Measurements from ENCODE around the gene CSAD. TPM values are rescaled to one million over a fixed set of nuclear protein-coding genes. Genes with fewer than 3 reads are reported as not detected.

Gene CSAD
- total RNA-seq, 1 experiment from 2014 or later: 15.4 TPM

DNA sequence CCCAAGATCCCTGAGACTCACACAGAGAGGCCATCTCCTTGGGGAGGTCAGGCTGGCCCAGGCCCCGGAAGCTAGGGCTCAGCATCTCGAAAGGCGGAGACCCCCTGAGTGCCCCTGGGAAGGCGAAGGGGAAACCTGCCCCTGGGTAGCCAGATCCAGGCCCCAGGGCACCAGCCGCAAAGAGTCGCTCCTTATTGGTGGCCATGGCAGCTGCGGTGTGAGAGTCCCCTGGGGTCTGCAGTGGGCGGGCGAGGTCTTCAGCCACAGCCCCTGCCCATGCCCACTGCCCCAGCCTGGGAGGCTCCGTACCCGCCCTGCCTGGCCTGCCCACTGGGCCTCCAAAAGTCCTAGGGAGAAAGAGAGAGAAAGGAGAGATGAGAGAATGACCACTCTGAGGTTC, 46.6 kb upstream of the CSAD start:
- H3K27me3 ChIP-seq (ENCODE audit: control insufficient read depth, insufficient read depth, low read length): no peaks in the 10 kb centered on the region
- peaks cover 36% of the 10 kb centered on the region for H3K4me1 ChIP-seq (ENCODE audit: control insufficient read depth, insufficient read depth, low read length)
- H3K9me3 ChIP-seq (ENCODE audit: control insufficient read depth, insufficient read depth, low read depth, low read length): no peaks in the 10 kb centered on the region
- in situ Hi-C loops (cut with HindIII; ENCODE audit: low pct_unique_long_range_greater_than_20kb, low sequenced_read_pairs): no loop called here
- no peak overlapping the region for H3K27ac ChIP-seq (ENCODE audit: low read length)
- no peaks in the 10 kb centered on the region; the same call in 1 of the 2 replicates for H3K36me3 ChIP-seq (ENCODE audit: control insufficient read depth, insufficient read depth, low read length)
- TF ChIP-seq TCF7L2 (IDR thresholded peaks at IDR 0.05; ENCODE audit: low read depth, low read length) (no peak), SIN3A (IDR thresholded peaks at IDR 0.05; ENCODE audit: borderline replicate concordance, insufficient read depth, low read depth, low read length) (no peak), POLR2AphosphoS5 (IDR thresholded peaks at IDR 0.05; ENCODE audit: low read depth, low read length) (no peak)
- TF ChIP-seq, protein P1, sequence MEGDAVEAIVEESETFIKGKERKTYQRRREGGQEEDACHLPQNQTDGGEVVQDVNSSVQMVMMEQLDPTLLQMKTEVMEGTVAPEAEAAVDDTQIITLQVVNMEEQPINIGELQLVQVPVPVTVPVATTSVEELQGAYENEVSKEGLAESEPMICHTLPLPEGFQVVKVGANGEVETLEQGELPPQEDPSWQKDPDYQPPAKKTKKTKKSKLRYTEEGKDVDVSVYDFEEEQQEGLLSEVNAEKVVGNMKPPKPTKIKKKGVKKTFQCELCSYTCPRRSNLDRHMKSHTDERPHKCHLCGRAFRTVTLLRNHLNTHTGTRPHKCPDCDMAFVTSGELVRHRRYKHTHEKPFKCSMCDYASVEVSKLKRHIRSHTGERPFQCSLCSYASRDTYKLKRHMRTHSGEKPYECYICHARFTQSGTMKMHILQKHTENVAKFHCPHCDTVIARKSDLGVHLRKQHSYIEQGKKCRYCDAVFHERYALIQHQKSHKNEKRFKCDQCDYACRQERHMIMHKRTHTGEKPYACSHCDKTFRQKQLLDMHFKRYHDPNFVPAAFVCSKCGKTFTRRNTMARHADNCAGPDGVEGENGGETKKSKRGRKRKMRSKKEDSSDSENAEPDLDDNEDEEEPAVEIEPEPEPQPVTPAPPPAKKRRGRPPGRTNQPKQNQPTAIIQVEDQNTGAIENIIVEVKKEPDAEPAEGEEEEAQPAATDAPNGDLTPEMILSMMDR (IDR thresholded peaks at IDR 0.05): no peak
- TF ChIP-seq, protein P2, sequence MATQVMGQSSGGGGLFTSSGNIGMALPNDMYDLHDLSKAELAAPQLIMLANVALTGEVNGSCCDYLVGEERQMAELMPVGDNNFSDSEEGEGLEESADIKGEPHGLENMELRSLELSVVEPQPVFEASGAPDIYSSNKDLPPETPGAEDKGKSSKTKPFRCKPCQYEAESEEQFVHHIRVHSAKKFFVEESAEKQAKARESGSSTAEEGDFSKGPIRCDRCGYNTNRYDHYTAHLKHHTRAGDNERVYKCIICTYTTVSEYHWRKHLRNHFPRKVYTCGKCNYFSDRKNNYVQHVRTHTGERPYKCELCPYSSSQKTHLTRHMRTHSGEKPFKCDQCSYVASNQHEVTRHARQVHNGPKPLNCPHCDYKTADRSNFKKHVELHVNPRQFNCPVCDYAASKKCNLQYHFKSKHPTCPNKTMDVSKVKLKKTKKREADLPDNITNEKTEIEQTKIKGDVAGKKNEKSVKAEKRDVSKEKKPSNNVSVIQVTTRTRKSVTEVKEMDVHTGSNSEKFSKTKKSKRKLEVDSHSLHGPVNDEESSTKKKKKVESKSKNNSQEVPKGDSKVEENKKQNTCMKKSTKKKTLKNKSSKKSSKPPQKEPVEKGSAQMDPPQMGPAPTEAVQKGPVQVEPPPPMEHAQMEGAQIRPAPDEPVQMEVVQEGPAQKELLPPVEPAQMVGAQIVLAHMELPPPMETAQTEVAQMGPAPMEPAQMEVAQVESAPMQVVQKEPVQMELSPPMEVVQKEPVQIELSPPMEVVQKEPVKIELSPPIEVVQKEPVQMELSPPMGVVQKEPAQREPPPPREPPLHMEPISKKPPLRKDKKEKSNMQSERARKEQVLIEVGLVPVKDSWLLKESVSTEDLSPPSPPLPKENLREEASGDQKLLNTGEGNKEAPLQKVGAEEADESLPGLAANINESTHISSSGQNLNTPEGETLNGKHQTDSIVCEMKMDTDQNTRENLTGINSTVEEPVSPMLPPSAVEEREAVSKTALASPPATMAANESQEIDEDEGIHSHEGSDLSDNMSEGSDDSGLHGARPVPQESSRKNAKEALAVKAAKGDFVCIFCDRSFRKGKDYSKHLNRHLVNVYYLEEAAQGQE (IDR thresholded peaks at IDR 0.05; ENCODE audit: insufficient read depth in 1 of 2, low read depth in 2 of 2, low read length in 1 of 2): no peak
- POLR2A ChIA-PET: no interaction called here
- intact Hi-C loops (cut with micrococcal nuclease; ENCODE audit: unreplicated experiment): no loop called here
- no peak overlapping the region for H3K4me3 ChIP-seq (ENCODE audit: low read depth in 2 of 2, low read length in 2 of 2)
- ATAC-seq (no peak), DNase-seq (ENCODE audit: low read depth, low spot score) (no peak)
- CTCF ChIA-PET: no interaction called here
- no TSS peak for BruUV-seq (replicated peaks)

DNA sequence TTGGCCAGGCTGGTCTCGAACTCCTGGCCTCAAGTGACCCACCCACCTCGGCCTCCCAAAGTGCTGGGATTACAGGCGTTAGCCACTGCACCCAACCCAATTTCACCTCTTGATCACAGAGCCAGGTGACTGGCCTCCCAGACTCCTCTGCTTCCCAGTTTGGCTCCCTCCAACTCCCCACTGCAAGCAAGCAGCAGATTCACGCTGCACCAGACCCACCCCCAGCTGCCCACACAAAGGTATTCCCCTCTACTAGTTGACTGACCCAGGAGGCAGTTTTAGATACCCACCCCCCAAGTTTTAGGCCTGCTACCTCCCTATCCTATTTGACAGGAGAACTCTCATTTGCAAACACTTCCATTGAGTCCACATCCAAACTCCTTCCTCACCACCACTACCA, 46.1 kb upstream of the CSAD start:
- DNase-seq (ENCODE audit: low read depth, low spot score) (no peak), ATAC-seq (no peak)
- Histone ChIP-seq H3K36me3 (ENCODE audit: control insufficient read depth, insufficient read depth, low read length) (no peaks in the 10 kb centered on the region; the same call in 1 of the 2 replicates), H3K27me3 (ENCODE audit: control insufficient read depth, insufficient read depth, low read length) (no peaks in the 10 kb centered on the region), H3K4me1 (ENCODE audit: control insufficient read depth, insufficient read depth, low read length) (peaks cover 41% of the 10 kb centered on the region), H3K9me3 (ENCODE audit: control insufficient read depth, insufficient read depth, low read depth, low read length) (no peaks in the 10 kb centered on the region), H3K27ac (ENCODE audit: low read length) (no peak overlapping the region), H3K4me3 (ENCODE audit: low read depth in 2 of 2, low read length in 2 of 2) (no peak overlapping the region)
- ChIA-PET CTCF (no interaction called here), POLR2A (no interaction called here)
- TF ChIP-seq POLR2AphosphoS5 (IDR thresholded peaks at IDR 0.05; ENCODE audit: low read depth, low read length) (no peak), SIN3A (IDR thresholded peaks at IDR 0.05; ENCODE audit: borderline replicate concordance, insufficient read depth, low read depth, low read length) (no peak), TCF7L2 (IDR thresholded peaks at IDR 0.05; ENCODE audit: low read depth, low read length) (no peak)
- TF ChIP-seq, protein P1 (IDR thresholded peaks at IDR 0.05): no peak
- TF ChIP-seq, protein P2 (IDR thresholded peaks at IDR 0.05; ENCODE audit: insufficient read depth in 1 of 2, low read depth in 2 of 2, low read length in 1 of 2): no peak
- in situ Hi-C loops (cut with HindIII; ENCODE audit: low pct_unique_long_range_greater_than_20kb, low sequenced_read_pairs): no loop called here
- BruUV-seq (replicated peaks): no TSS peak
- intact Hi-C loops (cut with micrococcal nuclease; ENCODE audit: unreplicated experiment): no loop called here
